ENCODE data around the gene GEMIN4.
A peak's percentile ranks its signal among the peaks of the same experiment; 100 is the strongest.

- TF ChIP-seq, protein P1, sequence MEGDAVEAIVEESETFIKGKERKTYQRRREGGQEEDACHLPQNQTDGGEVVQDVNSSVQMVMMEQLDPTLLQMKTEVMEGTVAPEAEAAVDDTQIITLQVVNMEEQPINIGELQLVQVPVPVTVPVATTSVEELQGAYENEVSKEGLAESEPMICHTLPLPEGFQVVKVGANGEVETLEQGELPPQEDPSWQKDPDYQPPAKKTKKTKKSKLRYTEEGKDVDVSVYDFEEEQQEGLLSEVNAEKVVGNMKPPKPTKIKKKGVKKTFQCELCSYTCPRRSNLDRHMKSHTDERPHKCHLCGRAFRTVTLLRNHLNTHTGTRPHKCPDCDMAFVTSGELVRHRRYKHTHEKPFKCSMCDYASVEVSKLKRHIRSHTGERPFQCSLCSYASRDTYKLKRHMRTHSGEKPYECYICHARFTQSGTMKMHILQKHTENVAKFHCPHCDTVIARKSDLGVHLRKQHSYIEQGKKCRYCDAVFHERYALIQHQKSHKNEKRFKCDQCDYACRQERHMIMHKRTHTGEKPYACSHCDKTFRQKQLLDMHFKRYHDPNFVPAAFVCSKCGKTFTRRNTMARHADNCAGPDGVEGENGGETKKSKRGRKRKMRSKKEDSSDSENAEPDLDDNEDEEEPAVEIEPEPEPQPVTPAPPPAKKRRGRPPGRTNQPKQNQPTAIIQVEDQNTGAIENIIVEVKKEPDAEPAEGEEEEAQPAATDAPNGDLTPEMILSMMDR (IDR thresholded peaks at IDR 0.05), result peak; percentile 88 to 99 (median 98)
- TF ChIP-seq POLR2A (IDR thresholded peaks at IDR 0.05) (peak in 3 of 4 donors; percentile 33 to 81 (median 78)), EP300 (IDR thresholded peaks at IDR 0.05) (no peak)
Measured at GRCh38 chr17:752002-752619, at the start of gene GEMIN4.
